Fibroblast of villous mesenchyme (primary cell): ENCODE data around the gene IQCE. TPM values are rescaled to one million over a fixed set of nuclear protein-coding genes. Genes with fewer than 3 reads are reported as not detected.

Experiments
- DNase-seq: peaks from one replicate; pipeline ENCODE4 v3.0.0-alpha.2; 2010; ENCODE audit warnings: low read depth
- H3K4me3 ChIP-seq: 2 replicates; pipeline ENCODE4 v1.5.1; 2011; ENCODE audit warnings: low read depth, mild to moderate bottlenecking, low read length
- CTCF ChIP-seq: IDR thresholded peaks from 2 replicates; pipeline ENCODE4 v1.5.1; 2012; ENCODE audit warnings: low read depth, mild to moderate bottlenecking, low read length; ENCODE audit not compliant: insufficient read depth
- total RNA-seq: library from RNA; depleted of rRNA; stranded (reverse); fragments of >200 nt; gene quantifications from 2 replicates; pipeline ENCODE4 v1.2.3, GENCODE V29; 2012

Gene IQCE
- total RNA-seq, 1 donor, result 13.4 TPM

- DNase-seq, result no peak
- H3K4me3 ChIP-seq, result no peak overlapping the region
- TF ChIP-seq CTCF, result no peak
These were observed 85.9 kb downstream of the IQCE start for GRCh38 chr7:2644562-2645273.

DNA sequence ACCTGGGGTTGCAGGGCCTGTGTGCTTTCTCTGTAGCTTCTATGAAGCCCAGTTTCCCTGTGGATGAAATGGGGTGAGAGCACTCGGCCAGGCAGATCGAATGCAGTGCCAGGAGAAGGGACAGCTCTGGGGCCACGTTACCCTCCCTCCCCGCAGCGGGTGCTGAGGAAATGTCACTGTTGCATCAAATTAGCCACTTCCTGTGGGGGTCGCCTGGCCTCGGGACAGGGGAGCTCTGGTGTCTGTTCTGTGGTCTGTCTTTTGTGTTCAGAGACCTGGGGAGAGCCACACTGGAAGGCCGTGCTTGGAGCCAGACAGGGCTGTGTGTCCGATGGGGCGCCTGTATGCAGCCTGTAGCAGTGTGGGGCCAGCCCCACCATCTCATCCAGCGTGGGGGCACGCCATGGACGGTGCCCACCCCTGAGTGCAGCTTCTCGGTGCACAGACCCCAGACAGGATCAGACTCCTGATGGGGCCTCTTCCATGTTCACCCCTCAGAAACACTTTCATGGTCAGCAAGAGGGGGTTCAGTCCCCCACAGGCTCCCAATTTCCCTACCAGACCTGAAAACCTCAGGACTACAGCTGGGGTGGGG is 86.6 kb downstream of the IQCE start:
- DNase-seq, result peak; percentile 44
- TF ChIP-seq CTCF, result no peak
- H3K4me3 ChIP-seq, result no peak overlapping the region

DNA sequence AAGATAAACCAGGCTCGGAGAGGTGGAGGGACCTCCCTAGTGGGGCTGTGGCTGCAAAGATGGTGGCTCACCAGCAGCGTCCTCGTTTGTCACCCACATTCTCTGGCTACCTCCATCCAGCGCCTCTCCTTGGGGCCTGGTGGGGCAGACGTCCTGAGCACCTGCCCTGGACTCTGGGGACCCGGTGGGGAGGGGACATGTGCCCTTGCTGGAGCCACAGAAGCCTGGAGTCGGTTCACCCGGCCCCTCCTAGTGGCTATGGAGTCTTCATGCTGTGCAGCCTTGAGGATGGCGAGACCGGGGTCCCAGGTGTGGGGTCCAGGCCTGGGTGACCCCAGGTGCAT is 87.5 kb downstream of the IQCE start:
- no peak for TF ChIP-seq CTCF
- no peak overlapping the region for H3K4me3 ChIP-seq
- DNase-seq, result no peak

DNA sequence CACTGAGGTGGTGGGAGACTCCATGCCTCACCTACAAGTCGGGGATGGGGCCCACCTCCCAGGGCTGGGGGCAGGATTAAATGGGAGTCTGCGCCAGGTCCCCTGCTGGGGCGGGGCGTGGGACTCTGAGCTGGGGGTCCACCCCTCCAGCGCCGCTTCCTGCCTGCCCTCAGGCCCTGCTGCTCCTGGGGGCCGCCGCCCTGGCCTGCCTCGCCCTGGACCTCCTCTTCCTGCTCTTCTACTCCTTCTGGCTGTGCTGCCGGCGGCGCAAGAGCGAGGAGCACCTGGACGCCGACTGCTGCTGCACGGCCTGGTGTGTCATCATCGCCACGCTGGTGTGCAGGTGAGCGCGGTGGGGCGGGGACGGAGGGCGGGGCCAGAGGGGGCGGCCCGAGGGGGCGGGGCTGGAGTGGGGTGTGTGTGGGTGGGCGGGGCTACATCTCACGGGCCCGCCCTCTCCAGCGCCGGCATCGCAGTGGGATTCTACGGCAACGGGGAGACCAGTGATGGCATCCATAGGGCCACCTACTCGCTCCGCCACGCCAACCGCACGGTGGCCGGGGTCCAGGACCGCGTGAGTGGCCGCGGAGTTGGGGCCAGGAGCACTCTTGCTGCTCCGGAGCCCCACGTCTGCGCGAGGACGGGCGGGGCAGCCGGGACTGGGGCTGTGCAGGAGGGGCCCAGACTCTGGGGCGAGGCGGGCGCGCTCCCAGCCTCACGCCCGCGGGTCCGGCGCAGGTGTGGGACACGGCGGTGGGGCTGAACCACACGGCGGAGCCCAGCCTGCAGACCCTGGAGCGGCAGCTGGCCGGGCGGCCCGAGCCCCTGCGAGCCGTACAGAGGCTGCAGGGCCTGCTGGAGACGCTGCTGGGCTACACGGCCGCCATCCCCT is 88.1 kb downstream of the IQCE start:
- no peak for TF ChIP-seq CTCF
- H3K4me3 ChIP-seq, result no peak overlapping the region
- no peak for DNase-seq

GRCh38 chr7:2647594-2648172 is 88.9 kb downstream of the IQCE start:
- no peak for DNase-seq
- no peak overlapping the region for H3K4me3 ChIP-seq
- TF ChIP-seq CTCF, result no peak

- DNase-seq, result no peak
- no peak for TF ChIP-seq CTCF
- no peak overlapping the region for H3K4me3 ChIP-seq
These were observed 90.5 kb downstream of the IQCE start for GRCh38 chr7:2649139-2649838.
